OCI-LY7 (cell line): ENCODE data around the gene STAM2. TPM values are rescaled to one million over a fixed set of nuclear protein-coding genes. Genes with fewer than 3 reads are reported as not detected.
"Not testable (repeated sequence)": the region's sequence is repeated elsewhere in the genome, so short reads cannot be mapped to it uniquely, and the experiment has no call there.

Source experiments
- BruUV-seq: library from RNA; stranded (reverse); fragments of 400-500 nt; replicated peaks from 2 replicates; lab custom pipeline; 2021; lab: Mats Ljungman, UMichigan
- CTCF ChIA-PET: fragments of 300-600 bp; sonication (Branson Sonifier 250); formaldehyde crosslinking; loops from one replicate; lab custom pipeline; 2022; ENCODE audit warnings: antibody characterized with exemption; ENCODE audit not compliant: unreplicated experiment; lab: Charles Lee
- POLR2A ChIA-PET: fragments of 300-600 bp; sonication (Branson Sonifier 250); formaldehyde crosslinking; loops from one replicate; lab custom pipeline; 2022; ENCODE audit warnings: antibody characterized with exemption; lab: Charles Lee
- DNase-seq: peaks from one replicate; pipeline ENCODE4 v3.0.0-alpha.2; 2015; ENCODE audit warnings: low spot score
- H2AFZ ChIP-seq: fragments of 200-600 bp; sonication (generic), shearing (Covaris generic); 2 replicates; pipeline ENCODE4 v1.6.1; 2014; ENCODE audit warnings: mild to moderate bottlenecking, antibody characterized with exemption, low read length, moderate library complexity
- H3K27ac ChIP-seq: fragments of 200-600 bp; sonication (generic); 2 replicates; pipeline ENCODE4 v1.5.1; 2014; ENCODE audit warnings: mixed run types, low read depth, mild to moderate bottlenecking, moderate library complexity, low read length, inconsistent platforms; ENCODE audit not compliant: poor library complexity, severe bottlenecking
- H3K36me3 ChIP-seq: fragments of 200-600 bp; sonication (generic); 2 replicates; pipeline ENCODE4 v1.6.1; 2014; ENCODE audit warnings: mild to moderate bottlenecking, antibody characterized with exemption, low read length, moderate library complexity, mixed read lengths; ENCODE audit not compliant: insufficient read depth
- H3K4me1 ChIP-seq: fragments of 200-600 bp; sonication (generic); 2 replicates; pipeline ENCODE4 v1.5.1; 2014; ENCODE audit warnings: mild to moderate bottlenecking, low read length; ENCODE audit not compliant: insufficient read depth, poor library complexity, severe bottlenecking
- H3K4me2 ChIP-seq: fragments of 200-600 bp; sonication (generic); 2 replicates; pipeline ENCODE4 v1.6.1; 2014; ENCODE audit warnings: mild to moderate bottlenecking, low read length
- H3K4me3 ChIP-seq: fragments of 200-600 bp; sonication (generic); 2 replicates; pipeline ENCODE4 v1.5.1; 2014; ENCODE audit warnings: mild to moderate bottlenecking, low read depth, low read length; ENCODE audit not compliant: poor library complexity, severe bottlenecking
- H3K79me2 ChIP-seq: fragments of 200-600 bp; sonication (generic); 2 replicates; pipeline ENCODE4 v1.6.1; 2016; ENCODE audit warnings: low read depth, mild to moderate bottlenecking, low read length, moderate library complexity, mixed read lengths; ENCODE audit not compliant: insufficient read depth
- H3K9me2 ChIP-seq: fragments of 200-600 bp; sonication (generic); 2 replicates; pipeline ENCODE4 v1.6.1; 2016; ENCODE audit warnings: mild to moderate bottlenecking, low read length, mixed read lengths; ENCODE audit not compliant: insufficient read depth
- H3K9me3 ChIP-seq: fragments of 200-600 bp; sonication (generic); 2 replicates; pipeline ENCODE4 v1.6.1; 2014; ENCODE audit warnings: mild to moderate bottlenecking, mixed run types, low read length, mixed read lengths
- H4K20me1 ChIP-seq: fragments of 200-600 bp; sonication (generic); 2 replicates; pipeline ENCODE4 v1.6.1; 2014; ENCODE audit warnings: mild to moderate bottlenecking, antibody characterized with exemption, low read length, moderate library complexity, mixed read lengths; ENCODE audit not compliant: insufficient read depth
- EZH2phosphoT487 ChIP-seq: fragments of 200-600 bp; sonication (generic); IDR thresholded peaks from 2 replicates; pipeline ENCODE4 v1.6.1; 2018; ENCODE audit warnings: low read depth, borderline replicate concordance, mild to moderate bottlenecking, mixed run types, antibody characterized with exemption, low read length, moderate library complexity, mixed read lengths
- intact Hi-C: fragments of 100-400 bp; cut with micrococcal nuclease; formaldehyde crosslinking; loops from one replicate; pipeline ENCODE4 v1.10.0; 2022; ENCODE audit not compliant: unreplicated experiment
- total RNA-seq, 2 experiments: library from RNA; depleted of rRNA in 1 of 2; stranded (reverse); fragments of >200 nt in 1 of 2; shearing (Covaris generic) in 1 of 2; gene quantifications; 2 replicates each; pipeline ENCODE4 v1.2.3, GENCODE V29; 2014 to 2022
- TF ChIP-seq, protein P1 (sequence below): fragments of 200-600 bp; sonication (generic); conservative IDR thresholded peaks from 2 replicates; pipeline ENCODE4 v1.5.1; 2014; ENCODE audit warnings: mild to moderate bottlenecking, antibody characterized with exemption, low read length, moderate library complexity, mixed read lengths

STAM2 gene
- total RNA-seq, 2 experiments from 2014 or later: 17.7 to 22.1 TPM

DNA sequence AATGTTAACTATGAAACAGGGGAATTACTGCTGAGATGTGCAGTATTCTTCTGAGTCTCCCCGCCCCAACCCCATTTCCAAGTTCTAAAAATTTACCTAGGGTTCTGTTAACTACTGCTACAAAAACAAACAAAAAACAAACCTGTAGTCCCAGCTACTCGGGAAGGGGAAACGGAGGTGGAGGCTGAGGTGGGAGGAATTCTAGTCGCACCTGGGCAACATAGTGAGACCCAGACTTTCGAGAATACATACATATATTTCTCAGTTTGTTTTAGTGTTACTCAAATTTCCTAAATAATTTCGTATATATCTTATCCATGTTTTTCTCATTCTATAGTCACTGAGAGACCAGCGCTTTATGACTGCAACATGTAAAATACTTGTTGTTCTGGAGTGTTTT is 989 bp downstream of the STAM2 start:
- Histone ChIP-seq H3K9me3 (peaks cover 11% of the 10 kb centered on the region; the same call in 1 of the 2 replicates), H3K36me3 (peaks cover 8% of the 10 kb centered on the region), H2AFZ (peak overlapping the region; percentile 100), H3K27ac (peak overlapping the region; percentile 67), H3K79me2 (peaks cover 53% of the 10 kb centered on the region), H3K4me3 (peak overlapping the region; percentile 96), H3K9me2 (no peaks in the 10 kb centered on the region), H4K20me1 (no peaks in the 10 kb centered on the region), H3K4me2 (peak overlapping the region; percentile 79), H3K4me1 (peaks cover 16% of the 10 kb centered on the region)
- TF ChIP-seq EZH2phosphoT487: no peak
- TF ChIP-seq, protein P1, sequence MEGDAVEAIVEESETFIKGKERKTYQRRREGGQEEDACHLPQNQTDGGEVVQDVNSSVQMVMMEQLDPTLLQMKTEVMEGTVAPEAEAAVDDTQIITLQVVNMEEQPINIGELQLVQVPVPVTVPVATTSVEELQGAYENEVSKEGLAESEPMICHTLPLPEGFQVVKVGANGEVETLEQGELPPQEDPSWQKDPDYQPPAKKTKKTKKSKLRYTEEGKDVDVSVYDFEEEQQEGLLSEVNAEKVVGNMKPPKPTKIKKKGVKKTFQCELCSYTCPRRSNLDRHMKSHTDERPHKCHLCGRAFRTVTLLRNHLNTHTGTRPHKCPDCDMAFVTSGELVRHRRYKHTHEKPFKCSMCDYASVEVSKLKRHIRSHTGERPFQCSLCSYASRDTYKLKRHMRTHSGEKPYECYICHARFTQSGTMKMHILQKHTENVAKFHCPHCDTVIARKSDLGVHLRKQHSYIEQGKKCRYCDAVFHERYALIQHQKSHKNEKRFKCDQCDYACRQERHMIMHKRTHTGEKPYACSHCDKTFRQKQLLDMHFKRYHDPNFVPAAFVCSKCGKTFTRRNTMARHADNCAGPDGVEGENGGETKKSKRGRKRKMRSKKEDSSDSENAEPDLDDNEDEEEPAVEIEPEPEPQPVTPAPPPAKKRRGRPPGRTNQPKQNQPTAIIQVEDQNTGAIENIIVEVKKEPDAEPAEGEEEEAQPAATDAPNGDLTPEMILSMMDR: no peak
- BruUV-seq: TSS peak; percentile 72
- intact Hi-C loops: loop anchor here (10.0 kb wide), 1 partner anchor 350 kb away; the partner anchor contains the start of gene ARL5A
- DNase-seq: no peak
- CTCF ChIA-PET: no interaction called here
- POLR2A ChIA-PET: interaction anchor here (0.7 kb wide), 1 partner anchor 11 kb away, joined by 3 read pairs; no protein-coding TSS in a partner anchor

DNA sequence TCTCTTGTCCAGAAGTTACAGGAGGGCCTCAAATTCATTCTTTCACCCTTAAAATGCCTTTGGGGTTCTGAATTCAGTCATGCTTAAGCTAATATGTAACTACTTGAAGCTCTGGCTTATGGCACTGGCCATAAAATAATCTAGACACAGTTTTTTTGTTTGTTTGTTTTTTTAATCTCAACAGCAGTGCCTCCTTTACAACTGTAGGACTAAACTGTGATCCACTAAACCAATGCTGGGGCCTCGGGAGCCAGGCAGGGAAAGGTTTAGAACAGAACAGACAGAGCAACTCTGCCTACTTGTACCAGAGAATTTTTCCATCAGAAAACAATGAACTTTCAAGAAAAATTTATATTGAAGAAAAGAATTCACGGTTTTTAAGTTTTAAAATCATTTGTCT is 1.7 kb downstream of the STAM2 start:
- Histone ChIP-seq H3K27ac (no peak overlapping the region), H3K4me3 (peak overlapping the region; percentile 96), H3K9me2 (no peaks in the 10 kb centered on the region), H4K20me1 (no peaks in the 10 kb centered on the region), H3K4me2 (peak overlapping the region; percentile 79), H2AFZ (no peak overlapping the region), H3K36me3 (peaks cover 8% of the 10 kb centered on the region), H3K79me2 (peaks cover 61% of the 10 kb centered on the region), H3K4me1 (peaks cover 16% of the 10 kb centered on the region), H3K9me3 (peaks cover 11% of the 10 kb centered on the region; the same call in 1 of the 2 replicates)
- no peak for DNase-seq
- TF ChIP-seq EZH2phosphoT487: no peak
- TF ChIP-seq, protein P1: no peak
- no TSS peak for BruUV-seq
- intact Hi-C loops: loop anchor here (10.0 kb wide), 1 partner anchor 349 kb away; the partner anchor contains the start of gene ARL5A
- POLR2A ChIA-PET: interaction anchor here (0.7 kb wide), 1 partner anchor 20 kb away, joined by 3 read pairs; no protein-coding TSS in a partner anchor
- CTCF ChIA-PET: no interaction called here

DNA sequence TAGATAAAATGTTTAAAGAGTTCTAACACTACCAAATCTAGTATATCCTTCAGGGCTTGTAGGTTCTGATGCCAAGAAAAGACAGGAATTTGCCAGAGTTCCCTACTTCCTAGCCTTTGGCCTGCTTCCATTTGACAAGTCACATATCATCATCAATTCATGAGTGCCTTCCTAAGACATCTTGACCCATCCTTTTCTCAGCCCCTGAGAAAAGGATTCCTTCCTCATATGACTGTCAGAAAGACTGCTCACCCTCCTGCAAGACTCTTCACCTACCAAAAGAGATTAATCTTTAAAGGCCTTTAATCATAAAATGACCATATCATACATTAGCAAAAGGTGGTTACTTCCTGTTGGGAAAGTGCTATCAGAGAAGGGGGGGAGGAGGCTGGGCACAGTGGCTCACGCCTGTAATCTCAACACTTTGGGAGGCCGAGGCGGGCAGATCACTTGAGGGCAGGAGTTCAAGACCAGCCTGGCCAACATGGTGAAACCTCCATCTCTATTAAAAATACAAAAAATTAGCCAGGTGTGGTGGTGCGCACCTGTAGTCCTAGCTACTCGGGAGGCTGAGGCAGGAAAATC is 3.3 kb downstream of the STAM2 start:
- DNase-seq, H3K36me3 ChIP-seq, CTCF ChIA-PET, H3K9me2 ChIP-seq, H3K4me2 ChIP-seq, POLR2A ChIA-PET, H3K27ac ChIP-seq, H4K20me1 ChIP-seq, BruUV-seq, H2AFZ ChIP-seq, H3K4me3 ChIP-seq: not testable (repeated sequence)
- H3K79me2 ChIP-seq: peaks cover 76% of the 10 kb centered on the region
- peaks cover 16% of the 10 kb centered on the region for H3K4me1 ChIP-seq
- intact Hi-C loops: loop anchor here (10.0 kb wide), 1 partner anchor 347 kb away; the partner anchor contains the start of gene ARL5A
- peaks cover 11% of the 10 kb centered on the region; the same call in 1 of the 2 replicates for H3K9me3 ChIP-seq
